OCI-LY3 (cell line): Measurements from ENCODE around the gene TP63.
"Not testable (repeated sequence)": the region's sequence is repeated elsewhere in the genome, so short reads cannot be mapped to it uniquely, and the experiment has no call there.

Experiments
- H2AFZ ChIP-seq: fragments of 200-600, 300-600 bp; shearing (Covaris generic); 2 replicates; pipeline ENCODE4 v1.6.0; 2014; ENCODE audit warnings: antibody characterized with exemption, low read depth, low read length
- H3K27ac ChIP-seq: fragments of 200-600, 300-600 bp; sonication (generic); 2 replicates; pipeline ENCODE4 v1.5.1; 2014; ENCODE audit warnings: mild to moderate bottlenecking, low read length, moderate library complexity, mixed read lengths
- H3K27me3 ChIP-seq: fragments of 200-600, 300-600 bp; sonication (generic); 2 replicates; pipeline ENCODE4 v1.6.1; 2014; ENCODE audit warnings: low read depth, low read length, mixed read lengths
- H3K36me3 ChIP-seq: fragments of 200-600, 300-600 bp; sonication (generic); replicated peaks from 2 replicates; pipeline ENCODE3; 2014; ENCODE audit warnings: low read depth, low read length, mixed read lengths
- H3K4me1 ChIP-seq: fragments of 300-600, 200-600 bp; sonication (generic); 2 replicates; pipeline ENCODE4 v1.6.1; 2014; ENCODE audit warnings: low read length, mixed read lengths
- H3K4me2 ChIP-seq: fragments of 200-600, 300-600 bp; sonication (generic); 2 replicates; pipeline ENCODE4 v1.6.1; 2014; ENCODE audit warnings: low read length, mixed read lengths
- H3K4me3 ChIP-seq: fragments of 300-600, 200-600 bp; sonication (generic); 2 replicates; pipeline ENCODE4 v1.5.1; 2014; ENCODE audit warnings: antibody characterized with exemption, mild to moderate bottlenecking, low read length, moderate library complexity
- H3K79me2 ChIP-seq: fragments of 300-600, 200-600 bp; shearing (Covaris generic); 2 replicates; pipeline ENCODE4 v1.6.1; 2014; ENCODE audit warnings: mild to moderate bottlenecking, low read length, mixed read lengths
- H3K9ac ChIP-seq: fragments of 300-600, 200-600 bp; shearing (Covaris generic); 2 replicates; pipeline ENCODE4 v1.6.0; 2014; ENCODE audit warnings: mild to moderate bottlenecking, low read length, moderate library complexity
- H3K9me3 ChIP-seq: fragments of 200-600, 300-600 bp; shearing (Covaris generic); 2 replicates; pipeline ENCODE4 v1.6.1; 2014; ENCODE audit warnings: low read length, mixed read lengths; ENCODE audit not compliant: insufficient read depth
- H4K20me1 ChIP-seq: fragments of 200-600, 300-600 bp; sonication (generic); 2 replicates; pipeline ENCODE4 v1.6.1; 2016; ENCODE audit warnings: low read length, mixed read lengths; ENCODE audit not compliant: insufficient read depth
- EZH2phosphoT487 ChIP-seq: fragments of 200-600 bp; shearing (Covaris generic); IDR thresholded peaks from 2 replicates; pipeline ENCODE4 v1.6.1; 2018; ENCODE audit warnings: antibody characterized with exemption, mixed run types, low read depth
- TF ChIP-seq, protein P1 (sequence below): fragments of 200-600, 300-600 bp; sonication (generic); IDR thresholded peaks from 2 replicates; pipeline ENCODE4 v1.5.1; 2014; ENCODE audit warnings: antibody characterized with exemption, low read length, low read depth

Gene TP63

GRCh38 chr3:189590223-189590622, 41.0 kb upstream of the TP63 start:
- Histone ChIP-seq H3K4me3 (no peak overlapping the region), H3K27ac (no peak overlapping the region), H3K9me3 (no peaks in the 10 kb centered on the region), H3K4me1 (peaks cover 23% of the 10 kb centered on the region), H3K36me3 (peaks cover 7% of the 10 kb centered on the region), H3K9ac (no peak overlapping the region), H3K27me3 (no peaks in the 10 kb centered on the region), H3K79me2 (no peaks in the 10 kb centered on the region), H4K20me1 (no peaks in the 10 kb centered on the region), H2AFZ (no peak overlapping the region), H3K4me2 (no peak overlapping the region)
- TF ChIP-seq EZH2phosphoT487, result no peak
- TF ChIP-seq, protein P1, sequence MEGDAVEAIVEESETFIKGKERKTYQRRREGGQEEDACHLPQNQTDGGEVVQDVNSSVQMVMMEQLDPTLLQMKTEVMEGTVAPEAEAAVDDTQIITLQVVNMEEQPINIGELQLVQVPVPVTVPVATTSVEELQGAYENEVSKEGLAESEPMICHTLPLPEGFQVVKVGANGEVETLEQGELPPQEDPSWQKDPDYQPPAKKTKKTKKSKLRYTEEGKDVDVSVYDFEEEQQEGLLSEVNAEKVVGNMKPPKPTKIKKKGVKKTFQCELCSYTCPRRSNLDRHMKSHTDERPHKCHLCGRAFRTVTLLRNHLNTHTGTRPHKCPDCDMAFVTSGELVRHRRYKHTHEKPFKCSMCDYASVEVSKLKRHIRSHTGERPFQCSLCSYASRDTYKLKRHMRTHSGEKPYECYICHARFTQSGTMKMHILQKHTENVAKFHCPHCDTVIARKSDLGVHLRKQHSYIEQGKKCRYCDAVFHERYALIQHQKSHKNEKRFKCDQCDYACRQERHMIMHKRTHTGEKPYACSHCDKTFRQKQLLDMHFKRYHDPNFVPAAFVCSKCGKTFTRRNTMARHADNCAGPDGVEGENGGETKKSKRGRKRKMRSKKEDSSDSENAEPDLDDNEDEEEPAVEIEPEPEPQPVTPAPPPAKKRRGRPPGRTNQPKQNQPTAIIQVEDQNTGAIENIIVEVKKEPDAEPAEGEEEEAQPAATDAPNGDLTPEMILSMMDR, result no peak

GRCh38 chr3:189593581-189593980, 37.6 kb upstream of the TP63 start:
- H3K4me2 ChIP-seq, result no peak overlapping the region
- H3K27me3 ChIP-seq, result no peaks in the 10 kb centered on the region
- no peaks in the 10 kb centered on the region for H3K79me2 ChIP-seq
- no peak overlapping the region for H2AFZ ChIP-seq
- no peak overlapping the region for H3K9ac ChIP-seq
- no peaks in the 10 kb centered on the region for H3K9me3 ChIP-seq
- H4K20me1 ChIP-seq, result no peaks in the 10 kb centered on the region
- H3K27ac ChIP-seq, result no peak overlapping the region
- peaks cover 7% of the 10 kb centered on the region for H3K36me3 ChIP-seq
- H3K4me1 ChIP-seq, result peaks cover 1% of the 10 kb centered on the region
- no peak overlapping the region for H3K4me3 ChIP-seq
- TF ChIP-seq, protein P1, result no peak
- TF ChIP-seq EZH2phosphoT487, result no peak

GRCh38 chr3:189596078-189596979, 34.9 kb upstream of the TP63 start:
- H3K9me3 ChIP-seq, H2AFZ ChIP-seq, H3K27ac ChIP-seq, H3K4me2 ChIP-seq, H3K27me3 ChIP-seq, H3K4me3 ChIP-seq, H3K9ac ChIP-seq, H3K79me2 ChIP-seq, H4K20me1 ChIP-seq, H3K36me3 ChIP-seq: not testable (repeated sequence)
- peaks cover 11% of the 10 kb centered on the region; the same call in 1 of the 2 replicates for H3K4me1 ChIP-seq

DNA sequence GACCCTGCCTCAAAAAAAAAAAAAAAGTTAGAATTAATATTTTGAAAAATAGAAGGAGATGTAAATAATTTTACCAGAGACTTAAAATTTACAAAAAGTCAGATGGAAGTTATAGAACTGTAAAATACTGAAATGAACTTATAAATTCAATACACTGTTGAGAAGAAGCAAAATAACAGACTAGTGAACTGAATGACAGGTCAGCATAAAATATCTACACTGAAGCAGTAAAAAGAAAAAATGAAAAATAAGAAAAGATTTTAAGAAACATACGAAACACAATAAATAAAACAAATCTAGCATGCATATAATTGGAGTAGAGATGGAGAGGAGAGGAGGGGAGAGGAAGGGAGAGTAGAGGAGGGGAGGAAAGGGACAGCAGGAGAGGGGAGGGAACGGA, 33.3 kb upstream of the TP63 start:
- Histone ChIP-seq H4K20me1 (no peaks in the 10 kb centered on the region), H3K79me2 (no peaks in the 10 kb centered on the region), H3K9me3 (no peaks in the 10 kb centered on the region), H3K36me3 (no peaks in the 10 kb centered on the region), H2AFZ (no peak overlapping the region), H3K4me2 (no peak overlapping the region), H3K27me3 (no peaks in the 10 kb centered on the region), H3K9ac (no peak overlapping the region), H3K4me1 (peaks cover 11% of the 10 kb centered on the region; the same call in 1 of the 2 replicates), H3K4me3 (no peak overlapping the region), H3K27ac (no peak overlapping the region)
- TF ChIP-seq, protein P1, result no peak
- TF ChIP-seq EZH2phosphoT487, result no peak
